Esophagus mucosa (tissue), 1 donor: ENCODE results near the gene CFAP69. TPM values are rescaled to one million over a fixed set of nuclear protein-coding genes. Genes with fewer than 3 reads are reported as not detected.
A peak's percentile ranks its signal among the peaks of the same experiment; 100 is the strongest.

Source experiments
- ATAC-seq: fragments of 200-7000 bp; cut with Tn5 transposase; one replicate; pipeline ENCODE4 v1.9.1; 2020
- total RNA-seq: library from RNA; stranded (reverse); gene quantifications from one replicate; pipeline ENCODE4 v1.2.4, GENCODE V29; 2023
- donor health status: DM: yes; HTN: yes; CAD: no.

The CFAP69 gene
- 1.1 TPM for total RNA-seq

- peak; percentile 98 for ATAC-seq
These were observed at the start of gene CFAP69 for GRCh38 chr7:90244909-90245851. CFAP69 (plus strand) TSS chr7:90245174; CDS start chr7:90245425, 251 bp downstream.

GRCh38 chr7:90201500-90202195, 43.3 kb upstream of the CFAP69 start:
- no peak for ATAC-seq

DNA sequence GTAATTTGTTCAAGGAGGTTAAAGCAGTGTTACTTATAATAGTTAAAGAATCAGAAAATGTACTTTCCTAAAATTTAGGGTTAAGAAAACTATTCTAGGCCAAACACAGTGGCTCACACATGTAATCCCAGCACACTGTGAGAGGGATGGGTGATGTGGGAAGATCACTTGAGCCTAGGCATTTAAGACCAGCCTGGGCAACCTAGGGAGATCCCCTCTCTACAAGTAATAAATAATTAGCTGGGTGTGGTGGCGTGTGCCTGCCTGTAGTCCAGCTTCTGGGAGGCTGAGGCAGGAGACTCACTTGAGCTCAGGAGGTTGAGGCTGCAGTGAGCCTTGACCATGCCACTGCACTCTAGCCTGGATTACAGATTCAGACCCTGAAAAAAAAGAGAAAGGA, 37.0 kb upstream of the CFAP69 start:
- ATAC-seq = no peak

DNA sequence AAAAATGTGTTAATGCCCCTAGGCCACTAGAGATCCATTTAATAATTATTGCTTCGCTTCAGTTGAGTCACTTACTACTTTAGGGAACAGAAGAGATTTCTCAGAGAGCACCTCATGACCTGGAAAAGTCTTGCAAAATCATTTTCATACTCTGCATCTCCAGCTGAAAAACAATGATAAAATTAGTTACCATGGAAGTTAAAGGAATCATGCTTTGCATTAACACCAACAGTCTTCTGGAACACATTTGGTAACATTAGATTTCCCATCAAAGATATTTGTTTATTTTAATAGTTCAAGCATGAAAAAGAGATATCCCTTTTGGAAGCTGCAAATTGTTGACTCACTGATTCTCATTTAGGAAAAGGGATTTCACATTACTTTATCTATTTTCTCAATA, 35.2 kb upstream of the CFAP69 start:
- ATAC-seq = no peak

DNA sequence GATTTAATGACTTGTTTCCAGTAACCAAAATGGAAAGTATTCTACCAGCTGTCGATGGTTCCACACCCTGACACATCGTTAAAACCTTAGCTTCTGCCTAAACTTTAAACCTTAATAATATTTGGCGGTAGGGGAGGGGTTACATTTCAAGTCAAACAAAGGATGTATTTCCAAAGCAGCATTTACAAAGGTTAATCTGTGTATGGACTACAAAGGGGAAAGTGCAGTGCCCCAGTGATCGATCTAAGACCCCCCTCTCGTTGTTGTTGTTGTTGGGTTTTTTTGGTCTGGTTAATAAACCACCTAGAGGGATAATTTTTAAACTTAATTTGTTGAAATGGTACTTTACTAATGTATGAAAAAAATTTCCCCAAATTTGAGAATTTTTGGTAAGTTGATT, 34.5 kb upstream of the CFAP69 start:
- ATAC-seq = no peak

GRCh38 chr7:90210981-90211380, 34.0 kb upstream of the CFAP69 start:
- no peak for ATAC-seq

DNA sequence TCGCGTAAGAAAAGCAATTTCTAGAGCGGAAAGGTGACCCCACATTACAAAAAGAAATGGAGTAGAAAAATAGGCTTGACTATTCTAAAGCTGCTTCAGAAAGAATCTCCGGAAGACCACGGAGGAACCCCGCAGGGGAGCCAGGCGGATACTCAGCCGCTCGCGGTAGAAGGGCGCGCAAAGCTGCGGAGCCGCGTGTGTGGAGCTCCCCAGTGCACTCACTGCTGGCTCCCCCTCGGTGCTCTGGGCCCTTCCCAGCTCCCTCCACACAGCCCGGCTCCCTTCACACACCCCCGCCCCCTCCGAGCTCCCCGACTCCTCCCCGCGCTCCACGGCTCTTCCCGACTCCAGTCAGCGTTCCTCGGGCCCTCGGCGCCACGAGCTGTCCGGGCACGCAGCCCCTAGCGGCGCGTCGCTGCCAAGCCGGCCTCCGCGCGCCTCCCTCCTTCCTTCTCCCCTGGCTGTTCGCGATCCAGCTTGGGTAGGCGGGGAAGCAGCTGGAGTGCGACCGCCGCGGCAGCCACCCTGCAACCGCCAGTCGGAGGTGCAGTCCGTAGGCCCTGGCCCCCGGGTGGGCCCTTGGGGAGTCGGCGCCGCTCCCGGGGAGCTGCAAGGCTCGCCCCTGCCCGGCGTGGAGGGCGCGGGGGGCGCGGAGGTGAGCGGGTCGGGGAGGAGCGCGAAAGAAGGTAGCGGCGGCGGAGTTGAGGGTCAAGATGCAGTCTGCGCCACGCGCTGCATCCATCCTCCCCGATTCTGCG, 33.4 kb upstream of the CFAP69 start, which contains the start of gene STEAP2:
STEAP2 (plus strand) TSS at position 350 of the 758 bp plus-strand sequence. CDS start 13,343 bp downstream, outside the sequence.
- ATAC-seq = peak; percentile 99

DNA sequence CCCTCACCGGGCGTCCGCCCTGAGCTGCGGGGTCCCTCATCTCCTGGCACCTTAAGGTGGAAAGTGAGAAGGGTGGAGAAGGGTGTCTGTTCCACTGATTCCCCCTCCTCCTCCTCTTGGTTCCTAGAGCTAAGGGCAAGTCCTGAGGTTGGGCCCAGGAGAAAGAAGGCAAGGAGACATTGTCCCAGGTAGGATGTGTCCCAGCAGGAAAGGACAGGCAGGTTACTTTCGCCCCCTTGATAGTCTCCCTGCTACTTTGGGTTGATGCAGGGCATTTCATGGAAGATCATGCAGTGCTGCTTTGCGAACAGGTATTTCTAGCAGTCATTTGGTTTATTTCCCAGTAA, 32.9 kb upstream of the CFAP69 start:
- no peak for ATAC-seq

GRCh38 chr7:90213521-90213920, 31.5 kb upstream of the CFAP69 start:
- no peak for ATAC-seq

DNA sequence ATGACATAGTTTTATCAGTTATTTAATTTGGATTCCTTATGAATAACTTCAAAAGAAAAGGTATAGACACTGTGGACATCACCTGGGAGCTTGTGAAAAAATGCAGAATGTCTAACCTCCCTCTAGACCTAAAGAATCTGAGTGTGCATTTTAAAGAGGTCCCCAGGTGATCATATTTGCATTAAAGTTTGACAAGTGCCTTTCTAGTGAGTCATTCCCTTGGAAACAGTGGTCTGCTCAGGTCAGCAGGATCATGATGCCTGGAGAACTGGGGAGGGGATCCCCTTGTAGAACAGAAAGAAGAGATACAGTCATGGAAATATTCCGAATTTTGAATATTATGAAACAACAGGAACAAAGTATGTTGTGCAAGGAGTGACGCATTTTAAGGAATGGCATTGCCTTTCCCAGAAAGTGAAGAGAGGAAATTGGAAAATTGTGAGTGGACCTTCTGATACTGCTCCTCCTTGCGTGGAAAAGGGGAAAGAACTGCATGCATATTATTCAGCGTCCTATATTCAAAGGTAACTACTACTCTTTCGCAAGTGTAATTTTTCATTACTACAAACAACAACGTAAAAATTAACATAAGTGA, 28.8 kb upstream of the CFAP69 start:
- no peak for ATAC-seq

- ATAC-seq = no peak
These were observed 28.2 kb upstream of the CFAP69 start for GRCh38 chr7:90216771-90217170.

DNA sequence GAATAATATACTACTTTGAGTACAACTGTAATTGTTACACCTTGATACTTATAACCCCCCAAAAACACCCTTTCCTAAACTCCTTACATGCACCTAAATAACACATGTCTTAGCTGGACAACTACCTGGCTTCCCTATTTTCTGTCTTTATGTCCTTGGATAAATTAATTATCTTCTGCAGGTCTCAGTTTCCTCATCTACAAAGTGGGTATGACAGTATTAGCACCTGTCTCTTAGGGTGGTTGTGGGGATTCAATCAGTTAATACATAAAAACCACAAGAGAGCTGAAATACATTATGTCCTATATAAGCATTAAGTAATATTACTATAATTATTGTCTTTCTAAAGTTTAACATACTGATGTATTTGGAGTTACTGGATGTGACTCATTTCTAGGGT, 22.6 kb upstream of the CFAP69 start:
- no peak for ATAC-seq

DNA sequence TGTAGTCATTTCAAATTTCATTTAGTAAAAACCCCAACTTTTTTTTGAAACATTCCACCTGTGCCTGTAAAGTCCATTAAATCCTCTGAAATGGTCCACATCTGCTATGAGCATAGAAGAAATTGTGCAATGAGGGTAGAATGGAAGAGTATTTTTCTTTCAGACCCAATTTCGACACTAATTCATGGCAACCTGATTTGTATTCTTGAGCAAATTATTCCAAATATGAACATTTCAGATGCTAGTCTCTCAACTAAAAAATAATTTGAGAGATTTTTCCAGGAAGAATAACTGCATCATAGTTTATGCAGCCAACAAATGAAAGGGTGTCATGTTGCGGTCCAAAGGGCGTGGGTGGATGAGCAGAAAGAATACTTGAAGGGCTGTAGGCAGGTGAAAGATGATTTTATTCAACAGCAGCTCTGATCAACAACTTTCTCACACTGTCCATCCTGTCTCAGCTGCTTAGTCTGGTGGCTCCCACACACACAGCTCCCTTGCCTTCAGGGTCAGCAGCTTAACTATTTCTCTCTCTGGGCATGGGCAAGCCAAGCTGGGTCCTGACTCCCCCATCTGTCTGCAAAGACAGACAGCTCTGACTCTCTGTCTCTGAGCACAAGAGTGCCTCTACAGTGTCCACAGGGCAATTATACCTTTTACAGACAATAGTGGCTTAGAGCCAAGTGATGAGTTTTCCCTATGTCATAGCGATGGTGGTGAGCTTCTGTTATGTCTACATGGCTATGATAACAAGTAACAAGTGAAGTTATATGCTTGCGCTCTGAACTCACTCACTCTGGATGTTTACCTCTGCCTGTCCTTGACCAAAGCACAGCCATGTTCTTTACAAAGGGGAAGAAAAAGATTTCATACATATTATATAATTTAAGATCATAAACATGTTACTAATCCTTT, 21.9 kb upstream of the CFAP69 start:
- no peak for ATAC-seq

GRCh38 chr7:90224195-90224594, 20.8 kb upstream of the CFAP69 start:
- ATAC-seq = no peak

DNA sequence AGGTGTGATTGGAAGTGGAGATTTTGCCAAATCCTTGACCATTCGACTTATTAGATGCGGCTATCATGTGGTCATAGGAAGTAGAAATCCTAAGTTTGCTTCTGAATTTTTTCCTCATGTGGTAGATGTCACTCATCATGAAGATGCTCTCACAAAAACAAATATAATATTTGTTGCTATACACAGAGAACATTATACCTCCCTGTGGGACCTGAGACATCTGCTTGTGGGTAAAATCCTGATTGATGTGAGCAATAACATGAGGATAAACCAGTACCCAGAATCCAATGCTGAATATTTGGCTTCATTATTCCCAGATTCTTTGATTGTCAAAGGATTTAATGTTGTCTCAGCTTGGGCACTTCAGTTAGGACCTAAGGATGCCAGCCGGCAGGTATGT, 19.8 kb upstream of the CFAP69 start:
- ATAC-seq = no peak

- no peak for ATAC-seq
These were observed 19.4 kb upstream of the CFAP69 start for GRCh38 chr7:90225601-90226000.

DNA sequence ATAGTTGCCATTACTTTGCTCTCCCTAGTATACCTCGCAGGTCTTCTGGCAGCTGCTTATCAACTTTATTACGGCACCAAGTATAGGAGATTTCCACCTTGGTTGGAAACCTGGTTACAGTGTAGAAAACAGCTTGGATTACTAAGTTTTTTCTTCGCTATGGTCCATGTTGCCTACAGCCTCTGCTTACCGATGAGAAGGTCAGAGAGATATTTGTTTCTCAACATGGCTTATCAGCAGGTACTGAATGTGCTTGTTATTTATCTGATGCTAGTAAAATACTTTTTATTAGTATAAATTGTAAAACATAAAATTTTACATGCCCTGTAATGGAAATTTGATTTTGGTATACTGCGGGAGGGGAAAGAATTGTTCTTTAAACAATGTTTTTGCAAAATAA, 17.7 kb upstream of the CFAP69 start:
- no peak for ATAC-seq

- ATAC-seq = no peak
These were observed 15.3 kb upstream of the CFAP69 start for GRCh38 chr7:90229682-90230081.

DNA sequence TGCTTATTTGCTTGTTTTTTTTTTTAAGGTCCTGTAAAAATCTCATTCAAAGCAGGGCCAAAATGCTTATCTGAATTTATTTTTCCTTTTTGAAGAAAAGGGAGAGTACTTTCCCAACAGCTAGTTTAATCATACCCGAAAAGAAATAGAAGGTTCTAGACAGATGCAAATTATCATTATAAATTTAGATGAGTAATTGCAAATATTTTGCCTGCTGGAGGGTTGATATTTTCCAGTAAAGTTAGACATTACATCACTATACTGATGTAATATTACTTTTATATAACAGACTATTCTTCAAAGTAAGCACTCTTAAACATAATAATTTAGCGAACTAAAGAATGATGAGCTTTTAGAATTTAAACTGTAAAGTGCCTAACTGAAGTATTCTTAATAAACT, 14.1 kb upstream of the CFAP69 start:
- ATAC-seq = no peak

DNA sequence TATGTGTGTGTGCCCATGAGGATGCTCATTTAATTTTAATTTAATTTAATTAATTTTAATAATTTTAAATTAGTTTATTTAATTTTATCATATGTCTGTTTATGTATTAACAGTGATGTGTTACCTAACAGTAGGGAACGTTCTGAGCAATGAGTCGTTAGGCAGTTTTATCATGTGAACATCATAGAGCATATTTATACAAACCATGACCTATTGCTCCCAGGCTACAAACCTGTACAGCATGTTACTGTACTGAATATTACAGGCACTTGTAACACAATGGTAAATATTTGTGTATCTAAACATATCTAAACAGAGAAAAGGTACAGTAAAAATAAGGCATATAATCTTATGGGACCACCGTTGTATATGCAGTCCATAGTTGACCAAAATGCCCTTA, 13.7 kb upstream of the CFAP69 start:
- no peak for ATAC-seq

DNA sequence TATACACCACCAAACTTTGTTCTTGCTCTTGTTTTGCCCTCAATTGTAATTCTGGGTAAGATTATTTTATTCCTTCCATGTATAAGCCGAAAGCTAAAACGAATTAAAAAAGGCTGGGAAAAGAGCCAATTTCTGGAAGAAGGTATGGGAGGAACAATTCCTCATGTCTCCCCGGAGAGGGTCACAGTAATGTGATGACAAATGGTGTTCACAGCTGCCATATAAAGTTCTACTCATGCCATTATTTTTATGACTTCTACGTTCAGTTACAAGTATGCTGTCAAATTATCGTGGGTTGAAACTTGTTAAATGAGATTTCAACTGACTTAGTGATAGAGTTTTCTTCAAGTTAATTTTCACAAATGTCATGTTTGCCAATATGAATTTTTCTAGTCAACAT, 12.5 kb upstream of the CFAP69 start:
- ATAC-seq = no peak

DNA sequence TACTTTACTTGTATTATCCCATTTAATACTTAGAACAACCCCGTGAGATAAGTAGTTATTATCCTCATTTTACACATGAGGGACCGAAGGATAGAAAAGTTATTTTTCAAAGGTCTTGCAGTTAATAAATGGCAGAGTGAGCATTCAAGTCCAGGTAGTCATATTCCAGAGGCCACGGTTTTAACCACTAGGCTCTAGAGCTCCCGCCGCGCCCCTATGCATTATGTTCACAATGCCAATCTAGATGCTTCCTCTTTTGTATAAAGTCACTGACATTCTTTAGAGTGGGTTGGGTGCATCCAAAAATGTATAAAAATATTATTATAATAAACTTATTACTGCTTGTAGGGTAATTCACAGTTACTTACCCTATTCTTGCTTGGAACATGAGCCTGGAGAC, 11.4 kb upstream of the CFAP69 start:
- no peak for ATAC-seq
